HepG2 (cell line): ENCODE data around the gene CKLF. TPM values are rescaled to one million over a fixed set of nuclear protein-coding genes. Genes with fewer than 3 reads are reported as not detected.

Source experiments
- IKZF1 ChIP-seq: fragments of 450-650 bp; IDR thresholded peaks from 2 replicates; pipeline ENCODE4 v1.7.1; 2016
- KIAA2018 ChIP-seq: sonication (generic); formaldehyde crosslinking; IDR thresholded peaks from 2 replicates; pipeline ENCODE4 v1.5.0; 2020; ENCODE audit warnings: mild to moderate bottlenecking, missing genetic modification reagents, borderline replicate concordance
- MIER3 ChIP-seq: IDR thresholded peaks from 2 replicates; pipeline ENCODE4 v1.6.1; 2016; ENCODE audit warnings: missing compliant biosample characterization, borderline replicate concordance
- USF2 ChIP-seq, 2 experiments: sonication (generic) in 1 of 2; formaldehyde crosslinking in 1 of 2; IDR thresholded peaks; 2 replicates each; pipeline versions ENCODE4 v1.5.1 to v1.6.1; 2011 to 2020; ENCODE audit warnings: borderline replicate concordance in 1 of 2, low read depth in 1 of 2, low read length in 1 of 2, mild to moderate bottlenecking in 1 of 2, missing genetic modification reagents in 1 of 2, moderate library complexity in 1 of 2
- ZBTB34 ChIP-seq: sonication (generic); formaldehyde crosslinking; IDR thresholded peaks from 2 replicates; pipeline ENCODE4 v1.8.0; 2022; ENCODE audit warnings: mild to moderate bottlenecking, missing genetic modification reagents
- ZHX2 ChIP-seq, 2 experiments: sonication (generic) in 1 of 2; formaldehyde crosslinking in 1 of 2; IDR thresholded peaks; 2 replicates each; pipeline versions ENCODE4 v1.6.1 to v1.9.0; 2014 to 2022; ENCODE audit warnings: antibody characterized with exemption in 1 of 2, borderline replicate concordance in 1 of 2, inconsistent platforms in 1 of 2, low read depth in 1 of 2, missing genetic modification reagents in 1 of 2
- ZNF513 ChIP-seq: sonication (generic); formaldehyde crosslinking; conservative IDR thresholded peaks from 2 replicates; pipeline ENCODE4 v1.5.0; 2020; ENCODE audit warnings: missing genetic modification reagents
- polyA plus RNA-seq, 8 experiments: library from polyadenylated mRNA; depleted of rRNA in 3 of 8; stranded (reverse) in 7 of 8; unstranded in 1 of 8; fragments of >200 nt; fragmentation: Illumina TruSeq in 4 of 8; extraction: Trizol in 4 of 8; gene quantifications; 2 replicates each; pipeline versions ENCODE4 v1.2.1 to v1.2.3, GENCODE V29; 2011 to 2016; ENCODE audit warnings: low read depth in 4 of 8, missing spikeins in 1 of 8, mixed read lengths in 1 of 8; ENCODE audit not compliant: insufficient read depth in 1 of 8
- total RNA-seq, 5 experiments: library from RNA; depleted of rRNA; stranded (reverse); fragments of >200 nt; fragmentation: Illumina TruSeq; extraction: Trizol; gene quantifications; 2 replicates each; pipeline ENCODE4 v1.2.3, GENCODE V29; 2016; ENCODE audit warnings: low read depth in 1 of 5

The CKLF gene
- total and polyA plus RNA-seq, 2 of the 13 experiments (the other 11 are each of a cell fraction or from before 2014, with no cell fraction given), result 120 to 167 TPM

- TF ChIP-seq KIAA2018, result no peak
- TF ChIP-seq USF2 (IDR thresholded peaks at IDR 0.05; ENCODE audit: low read depth, low read length), result no peak
- no peak for TF ChIP-seq USF2 (CRISPR knock-in tag; IDR thresholded peaks at IDR 0.05; ENCODE audit: borderline replicate concordance)
- no peak for TF ChIP-seq ZBTB34 (CRISPR knock-in tag)
- no peak for TF ChIP-seq ZHX2 (IDR thresholded peaks at IDR 0.05; ENCODE audit: low read depth)
- no peak for TF ChIP-seq ZHX2 (CRISPR knock-in tag; IDR thresholded peaks at IDR 0.05; ENCODE audit: borderline replicate concordance)
- TF ChIP-seq MIER3 (CRISPR knock-in tag), result 0 out of 2 replicates have a peak, but pooled peaks have one; percentile 19
- no peak for TF ChIP-seq ZNF513 (CRISPR knock-in tag)
- no peak for TF ChIP-seq IKZF1
These were observed 39.2 kb upstream of the CKLF start (continued) for GRCh38 chr16:66513111-66513723.
